Neural cell (in vitro differentiated cells): Measurements from ENCODE around the gene SLC35E3. TPM values are rescaled to one million over a fixed set of nuclear protein-coding genes. Genes with fewer than 3 reads are reported as not detected.
"Not testable (repeated sequence)": the region's sequence is repeated elsewhere in the genome, so short reads cannot be mapped to it uniquely, and the experiment has no call there.

Experiments
- H2AFZ ChIP-seq: fragments of 200-600, 300-800 bp; sonication (generic), shearing (Covaris generic); 2 replicates; pipeline ENCODE4 v1.6.0; 2014; ENCODE audit warnings: low read depth, mild to moderate bottlenecking, antibody characterized with exemption, low read length, moderate library complexity
- H3F3A ChIP-seq: fragments of 200-600 bp; shearing (Covaris generic); 2 replicates; pipeline ENCODE4 v1.6.1; 2016; ENCODE audit warnings: mild to moderate bottlenecking, moderate library complexity, mixed read lengths, antibody characterized with exemption, low read length; ENCODE audit not compliant: insufficient read depth, poor library complexity, severe bottlenecking
- H3K27ac ChIP-seq: fragments of 200-600, 300-800 bp; sonication (generic), shearing (Covaris generic); 2 replicates; pipeline ENCODE4 v1.5.1; 2014; ENCODE audit warnings: mild to moderate bottlenecking, low read length, moderate library complexity
- H3K27me3 ChIP-seq: fragments of 300-800, 200-600 bp; sonication (generic), shearing (Covaris generic); 2 replicates; pipeline ENCODE4 v1.6.0; 2014; ENCODE audit warnings: mild to moderate bottlenecking, low read depth, low read length, moderate library complexity; ENCODE audit not compliant: insufficient read depth
- H3K36me3 ChIP-seq: fragments of 300-800, 200-600 bp; sonication (generic), shearing (Covaris generic); 2 replicates; pipeline ENCODE4 v1.5.1; 2014; ENCODE audit warnings: mild to moderate bottlenecking, antibody characterized with exemption, low read length, moderate library complexity; ENCODE audit not compliant: insufficient read depth
- H3K4me2 ChIP-seq: fragments of 300-800, 200-600 bp; sonication (generic), shearing (Covaris generic); 2 replicates; pipeline ENCODE4 v1.6.0; 2014; ENCODE audit warnings: mild to moderate bottlenecking, low read length
- H3K4me3 ChIP-seq: fragments of 300-800, 200-600 bp; sonication (generic), shearing (Covaris generic); 2 replicates; pipeline ENCODE4 v1.5.1; 2014; ENCODE audit warnings: mild to moderate bottlenecking, low read length, moderate library complexity
- H3K79me2 ChIP-seq: fragments of 200-600 bp; shearing (Covaris generic); replicated peaks from 2 replicates; pipeline ENCODE4 v1.6.0; 2014; ENCODE audit warnings: mild to moderate bottlenecking, low read length, moderate library complexity; ENCODE audit not compliant: insufficient read depth
- H3K9ac ChIP-seq: fragments of 300-800, 200-600 bp; sonication (generic), shearing (Covaris generic); 2 replicates; pipeline ENCODE4 v1.6.1; 2016; ENCODE audit warnings: mild to moderate bottlenecking, low read length, mixed read lengths
- H3K9me2 ChIP-seq: fragments of 200-600 bp; shearing (Covaris generic); 2 replicates; pipeline ENCODE4 v1.6.1; 2016; ENCODE audit warnings: mild to moderate bottlenecking, low read length, mixed read lengths; ENCODE audit not compliant: insufficient read depth
- H3K9me3 ChIP-seq: fragments of 200-600, 300-800 bp; sonication (generic), shearing (Covaris generic); 2 replicates; pipeline ENCODE4 v1.6.1; 2016; ENCODE audit warnings: mild to moderate bottlenecking, mixed run types, low read length, moderate library complexity, mixed read lengths
- H4K20me1 ChIP-seq: fragments of 200-600 bp; shearing (Covaris generic); 2 replicates; pipeline ENCODE4 v1.6.1; 2016; ENCODE audit warnings: mild to moderate bottlenecking, mixed run types; ENCODE audit not compliant: insufficient read depth
- CTCF ChIP-seq: fragments of 450-650 bp; IDR thresholded peaks from 2 replicates; pipeline ENCODE4 v1.5.1; 2014; ENCODE audit warnings: antibody characterized with exemption, mild to moderate bottlenecking, moderate library complexity; ENCODE audit not compliant: poor library complexity, severe bottlenecking
- EP300 ChIP-seq: fragments of 450-650 bp; conservative IDR thresholded peaks from 2 replicates; pipeline ENCODE4 v1.6.1; 2014; ENCODE audit warnings: antibody characterized with exemption, mild to moderate bottlenecking, moderate library complexity; ENCODE audit not compliant: poor library complexity, severe bottlenecking
- EZH2 ChIP-seq: fragments of 200-600, 300-800 bp; shearing (Covaris generic), sonication (generic); IDR thresholded peaks from 2 replicates; pipeline ENCODE4 v1.6.1; 2014; ENCODE audit warnings: antibody characterized with exemption, low read length, borderline replicate concordance, mild to moderate bottlenecking; ENCODE audit not compliant: insufficient read depth, poor library complexity, severe bottlenecking
- MXI1 ChIP-seq: fragments of 450-650 bp; conservative IDR thresholded peaks from 2 replicates; pipeline ENCODE4 v1.6.1; 2014; ENCODE audit warnings: antibody characterized with exemption, mild to moderate bottlenecking; ENCODE audit not compliant: poor library complexity, severe bottlenecking
- POLR2AphosphoS5 ChIP-seq: IDR thresholded peaks from 2 replicates; pipeline ENCODE4 v1.6.1; 2012
- RAD21 ChIP-seq: fragments of 450-650 bp; conservative IDR thresholded peaks from 2 replicates; pipeline ENCODE4 v1.6.1; 2014; ENCODE audit warnings: antibody characterized with exemption, mild to moderate bottlenecking, moderate library complexity
- REST ChIP-seq: IDR thresholded peaks from 2 replicates; pipeline ENCODE4 v1.6.1; 2012; ENCODE audit warnings: borderline replicate concordance
- SMC3 ChIP-seq: fragments of 450-650 bp; conservative IDR thresholded peaks from 2 replicates; pipeline ENCODE4 v1.6.1; 2014; ENCODE audit warnings: antibody characterized with exemption, mild to moderate bottlenecking, moderate library complexity; ENCODE audit not compliant: poor library complexity
- TAF1 ChIP-seq: IDR thresholded peaks from 2 replicates; pipeline ENCODE4 v1.6.1; 2012; ENCODE audit warnings: low read depth
- polyA plus RNA-seq: library from polyadenylated mRNA; depleted of rRNA; stranded (reverse); fragments of >200 nt; gene quantifications from 2 replicates; pipeline ENCODE4 v1.2.3, GENCODE V29; 2014

The SLC35E3 gene
- polyA plus RNA-seq, 1 donor from 2014 or later, result 10.5 TPM

DNA sequence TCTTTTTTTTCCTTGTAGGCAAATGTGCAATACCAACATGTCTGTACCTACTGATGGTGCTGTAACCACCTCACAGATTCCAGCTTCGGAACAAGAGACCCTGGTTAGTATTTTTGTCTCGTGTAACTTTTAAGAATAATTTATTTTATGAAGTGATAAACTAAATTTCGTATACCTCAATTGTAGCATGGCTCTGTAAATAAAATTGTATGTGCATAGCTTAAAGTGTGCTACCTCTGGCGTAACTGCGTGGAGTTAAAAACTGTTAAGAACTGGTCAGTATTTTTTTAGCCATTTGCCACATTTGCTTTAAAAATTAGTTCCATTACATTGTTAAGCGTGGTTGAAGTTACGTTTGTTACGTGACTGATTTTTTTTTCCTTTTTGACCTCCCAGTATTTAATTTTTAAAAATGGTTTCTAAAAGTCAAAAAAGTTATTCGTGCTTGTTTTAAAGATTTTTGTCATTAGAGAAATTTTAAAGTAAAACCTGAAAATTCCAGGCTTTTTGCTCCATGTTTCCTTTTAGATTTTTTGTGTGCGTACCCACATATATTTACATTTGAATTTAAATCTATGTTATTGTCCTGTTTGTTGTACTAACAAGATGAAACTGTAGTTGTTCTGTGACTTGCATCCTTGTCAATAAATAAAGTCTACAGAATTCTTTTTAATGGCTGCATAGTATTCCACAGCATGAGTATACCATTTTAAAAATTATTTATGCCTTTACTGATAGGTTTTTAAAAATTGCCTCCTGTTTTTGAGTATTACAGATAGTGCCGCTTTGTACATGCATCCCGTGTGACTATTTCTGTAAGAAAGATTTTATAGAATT, 63.4 kb downstream of the SLC35E3 start:
- H3K9me2 ChIP-seq, result no peaks in the 10 kb centered on the region
- no peaks in the 10 kb centered on the region for H3K9me3 ChIP-seq
- peak overlapping the region; percentile 95 for H3K27ac ChIP-seq
- H3K4me2 ChIP-seq, result peak overlapping the region; percentile 72
- H3K27me3 ChIP-seq, result no peaks in the 10 kb centered on the region
- peak overlapping the region; percentile 97 for H3K4me3 ChIP-seq
- H2AFZ ChIP-seq, result peak overlapping the region; percentile 99
- H3F3A ChIP-seq, result no peaks in the 10 kb centered on the region
- TF ChIP-seq POLR2AphosphoS5 (no peak), REST (no peak), RAD21 (no peak), TAF1 (no peak), CTCF (no peak), EZH2 (no peak), EP300 (no peak), MXI1 (no peak), SMC3 (no peak)
- H3K36me3 ChIP-seq, result peaks cover 4% of the 10 kb centered on the region
- H4K20me1 ChIP-seq, result no peaks in the 10 kb centered on the region
- peak overlapping the region; percentile 99 for H3K9ac ChIP-seq
- H3K79me2 ChIP-seq, result peaks cover 37% of the 10 kb centered on the region

DNA sequence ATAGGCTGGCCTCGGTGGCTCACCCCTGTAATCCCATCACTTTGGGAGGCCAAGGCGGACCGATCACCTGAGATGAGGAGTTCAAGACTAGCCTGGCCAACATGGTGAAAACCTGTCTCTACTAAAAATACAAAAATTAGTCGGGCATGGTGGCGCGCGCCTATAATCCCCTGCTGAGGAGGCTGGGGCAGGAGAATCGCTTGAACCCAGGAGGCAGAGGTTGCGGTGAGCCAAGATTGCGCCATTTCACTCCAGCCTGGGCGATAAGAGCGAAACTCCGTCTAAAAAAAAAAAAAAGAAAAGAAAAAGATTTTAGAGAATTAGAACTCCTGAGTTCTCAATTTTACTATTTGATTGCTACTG, 64.0 kb downstream of the SLC35E3 start:
- H3K4me2 ChIP-seq, H3K9ac ChIP-seq, H3K9me3 ChIP-seq, H3K27ac ChIP-seq, H3F3A ChIP-seq, H4K20me1 ChIP-seq, H2AFZ ChIP-seq, H3K27me3 ChIP-seq, H3K36me3 ChIP-seq, H3K9me2 ChIP-seq: not testable (repeated sequence)
- Histone ChIP-seq H3K79me2 (peaks cover 37% of the 10 kb centered on the region), H3K4me3 (peak overlapping the region; percentile 97)

DNA sequence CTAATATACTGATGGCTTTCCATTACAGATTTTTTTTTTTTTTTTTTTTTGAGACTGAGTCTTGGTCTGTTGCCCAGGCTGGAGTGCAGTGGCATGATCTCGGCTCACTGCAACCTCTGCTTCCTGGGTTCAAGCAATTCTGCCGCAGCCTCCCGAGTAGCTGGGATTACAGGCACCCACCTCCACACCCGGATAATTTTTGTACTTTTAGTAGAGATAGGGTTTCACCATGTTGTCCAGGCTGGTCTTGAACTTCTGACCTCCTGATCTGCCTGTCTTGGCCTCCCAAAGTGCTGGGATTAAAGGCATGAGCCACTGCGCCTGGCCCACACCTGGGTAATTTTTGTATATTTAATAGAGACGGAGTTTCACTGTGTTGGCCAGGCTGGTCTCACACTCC, 65.6 kb downstream of the SLC35E3 start:
- H3K27ac ChIP-seq, H3K36me3 ChIP-seq: not testable (repeated sequence)
- peaks cover 37% of the 10 kb centered on the region for H3K79me2 ChIP-seq

More for the DNA sequence above, 65.6 kb downstream of the SLC35E3 start:
- not testable (repeated sequence) for H4K20me1 ChIP-seq, H3F3A ChIP-seq, H3K9me3 ChIP-seq, H3K27me3 ChIP-seq, H3K9me2 ChIP-seq, H3K4me2 ChIP-seq, H3K4me3 ChIP-seq, H3K9ac ChIP-seq, H2AFZ ChIP-seq
